OCI-LY3 (cell line): ENCODE measurements around the gene SCRN2.

Experiments
- H2AFZ ChIP-seq: fragments of 200-600, 300-600 bp; shearing (Covaris generic); 2 replicates; pipeline ENCODE4 v1.6.0; 2014; ENCODE audit warnings: antibody characterized with exemption, low read depth, low read length
- H3K27ac ChIP-seq: fragments of 200-600, 300-600 bp; sonication (generic); 2 replicates; pipeline ENCODE4 v1.5.1; 2014; ENCODE audit warnings: mild to moderate bottlenecking, low read length, moderate library complexity, mixed read lengths
- H3K27me3 ChIP-seq: fragments of 200-600, 300-600 bp; sonication (generic); 2 replicates; pipeline ENCODE4 v1.6.1; 2014; ENCODE audit warnings: low read depth, low read length, mixed read lengths
- H3K36me3 ChIP-seq: fragments of 200-600, 300-600 bp; sonication (generic); replicated peaks from 2 replicates; pipeline ENCODE3; 2014; ENCODE audit warnings: low read depth, low read length, mixed read lengths
- H3K4me1 ChIP-seq: fragments of 300-600, 200-600 bp; sonication (generic); 2 replicates; pipeline ENCODE4 v1.6.1; 2014; ENCODE audit warnings: low read length, mixed read lengths
- H3K4me2 ChIP-seq: fragments of 200-600, 300-600 bp; sonication (generic); 2 replicates; pipeline ENCODE4 v1.6.1; 2014; ENCODE audit warnings: low read length, mixed read lengths
- H3K4me3 ChIP-seq: fragments of 300-600, 200-600 bp; sonication (generic); 2 replicates; pipeline ENCODE4 v1.5.1; 2014; ENCODE audit warnings: antibody characterized with exemption, mild to moderate bottlenecking, low read length, moderate library complexity
- H3K79me2 ChIP-seq: fragments of 300-600, 200-600 bp; shearing (Covaris generic); 2 replicates; pipeline ENCODE4 v1.6.1; 2014; ENCODE audit warnings: mild to moderate bottlenecking, low read length, mixed read lengths
- H3K9ac ChIP-seq: fragments of 300-600, 200-600 bp; shearing (Covaris generic); 2 replicates; pipeline ENCODE4 v1.6.0; 2014; ENCODE audit warnings: mild to moderate bottlenecking, low read length, moderate library complexity
- H3K9me3 ChIP-seq: fragments of 200-600, 300-600 bp; shearing (Covaris generic); 2 replicates; pipeline ENCODE4 v1.6.1; 2014; ENCODE audit warnings: low read length, mixed read lengths; ENCODE audit not compliant: insufficient read depth
- H4K20me1 ChIP-seq: fragments of 200-600, 300-600 bp; sonication (generic); 2 replicates; pipeline ENCODE4 v1.6.1; 2016; ENCODE audit warnings: low read length, mixed read lengths; ENCODE audit not compliant: insufficient read depth
- CTCF ChIP-seq: fragments of 200-600, 300-600 bp; sonication (generic); IDR thresholded peaks from 2 replicates; pipeline ENCODE4 v1.5.1; 2014; ENCODE audit warnings: antibody characterized with exemption, low read length, low read depth
- EZH2phosphoT487 ChIP-seq: fragments of 200-600 bp; shearing (Covaris generic); IDR thresholded peaks from 2 replicates; pipeline ENCODE4 v1.6.1; 2018; ENCODE audit warnings: antibody characterized with exemption, mixed run types, low read depth

The SCRN2 gene

GRCh38 chr17:47801906-47802305 is 39.2 kb downstream of the SCRN2 start:
- Histone ChIP-seq H3K9me3 (no peaks in the 10 kb centered on the region), H3K36me3 (no peaks in the 10 kb centered on the region), H3K4me2 (no peak overlapping the region), H3K9ac (no peak overlapping the region), H3K27ac (no peak overlapping the region), H2AFZ (no peak overlapping the region), H3K79me2 (no peaks in the 10 kb centered on the region), H3K4me3 (no peak overlapping the region), H3K4me1 (no peaks in the 10 kb centered on the region), H4K20me1 (no peaks in the 10 kb centered on the region), H3K27me3 (no peaks in the 10 kb centered on the region)
- TF ChIP-seq EZH2phosphoT487 (no peak), CTCF (no peak)

GRCh38 chr17:47801176-47801765 is 39.8 kb downstream of the SCRN2 start:
- Histone ChIP-seq H3K27ac (no peak overlapping the region), H2AFZ (no peak overlapping the region), H3K4me3 (no peak overlapping the region), H3K36me3 (no peaks in the 10 kb centered on the region), H3K79me2 (no peaks in the 10 kb centered on the region), H3K4me2 (no peak overlapping the region), H3K9me3 (no peaks in the 10 kb centered on the region), H3K9ac (no peak overlapping the region), H4K20me1 (no peaks in the 10 kb centered on the region), H3K27me3 (no peaks in the 10 kb centered on the region), H3K4me1 (no peaks in the 10 kb centered on the region)
- TF ChIP-seq CTCF = no peak
- TF ChIP-seq EZH2phosphoT487 = no peak

GRCh38 chr17:47800686-47801085 is 40.4 kb downstream of the SCRN2 start:
- H2AFZ ChIP-seq = no peak overlapping the region
- H4K20me1 ChIP-seq = no peaks in the 10 kb centered on the region
- H3K79me2 ChIP-seq = no peaks in the 10 kb centered on the region
- no peaks in the 10 kb centered on the region for H3K4me1 ChIP-seq
- H3K4me3 ChIP-seq = no peak overlapping the region
- no peak overlapping the region for H3K27ac ChIP-seq
- H3K9ac ChIP-seq = no peak overlapping the region
- H3K27me3 ChIP-seq = peaks cover under 1% of the 10 kb centered on the region; the same call in 1 of the 2 replicates
- H3K9me3 ChIP-seq = no peaks in the 10 kb centered on the region
- no peak for TF ChIP-seq EZH2phosphoT487
- TF ChIP-seq CTCF = no peak
- H3K36me3 ChIP-seq = no peaks in the 10 kb centered on the region
- no peak overlapping the region for H3K4me2 ChIP-seq

GRCh38 chr17:47797797-47798196 is 43.3 kb downstream of the SCRN2 start:
- peaks cover 26% of the 10 kb centered on the region for H3K27me3 ChIP-seq
- H4K20me1 ChIP-seq = no peaks in the 10 kb centered on the region
- TF ChIP-seq EZH2phosphoT487 = no peak
- TF ChIP-seq CTCF = no peak
- H3K4me1 ChIP-seq = no peaks in the 10 kb centered on the region
- no peak overlapping the region for H3K4me2 ChIP-seq
- H3K27ac ChIP-seq = no peak overlapping the region
- H3K79me2 ChIP-seq = no peaks in the 10 kb centered on the region
- no peaks in the 10 kb centered on the region for H3K9me3 ChIP-seq
- no peak overlapping the region for H3K4me3 ChIP-seq
- H2AFZ ChIP-seq = no peak overlapping the region
- H3K9ac ChIP-seq = no peak overlapping the region
- H3K36me3 ChIP-seq = no peaks in the 10 kb centered on the region
